GM12878 (cell line): ENCODE data around the gene RND2. TPM values are rescaled to one million over a fixed set of nuclear protein-coding genes. Genes with fewer than 3 reads are reported as not detected.

Source experiments
- ASH2L ChIP-seq: fragments of 300-600, 200-600 bp; sonication (generic); IDR thresholded peaks from 2 replicates; pipeline ENCODE4 v1.6.1; 2017; ENCODE audit warnings: low read depth, mild to moderate bottlenecking, borderline replicate concordance
- BHLHE40 ChIP-seq, 2 experiments: fragments of 450-650 bp in 1 of 2; IDR thresholded peaks; 2 replicates each; pipeline ENCODE4 v1.6.1; 2011 to 2017; ENCODE audit warnings: low read depth in 2 of 2, borderline replicate concordance in 1 of 2, improper control_type of control experiment in 1 of 2, low read length in 1 of 2, mild to moderate bottlenecking in 1 of 2
- BRCA1 ChIP-seq: IDR thresholded peaks from 2 replicates; pipeline ENCODE4 v1.6.1; 2011; ENCODE audit warnings: low read depth, low read length, improper control_type of control experiment
- DPF2 ChIP-seq: fragments of 450-650 bp; IDR thresholded peaks from 2 replicates; pipeline ENCODE4 v1.6.1; 2017; ENCODE audit warnings: mild to moderate bottlenecking
- EED ChIP-seq: sonication (generic); IDR thresholded peaks from 2 replicates; pipeline ENCODE4 v1.6.1; 2016; ENCODE audit warnings: antibody characterized with exemption, low read depth
- EP300 ChIP-seq, 2 experiments: fragments of 150-350 bp in 1 of 2; IDR thresholded peaks; 2 replicates each; pipeline ENCODE4 v1.6.1; 2011 to 2012; ENCODE audit warnings: low read depth in 2 of 2, low read length in 2 of 2, borderline replicate concordance in 1 of 2, improper control_type of control experiment in 1 of 2, inconsistent platforms in 1 of 2; ENCODE audit not compliant: control insufficient read depth in 1 of 2
- GATAD2B ChIP-seq: fragments of 450-650 bp; conservative IDR thresholded peaks from 2 replicates; pipeline ENCODE4 v1.6.1; 2017; ENCODE audit warnings: low read depth, mild to moderate bottlenecking, moderate library complexity
- IKZF1 ChIP-seq: fragments of 450-650 bp; conservative IDR thresholded peaks from 2 replicates; pipeline ENCODE4 v1.6.1; 2017; ENCODE audit warnings: antibody characterized with exemption, mild to moderate bottlenecking
- JUND ChIP-seq: IDR thresholded peaks from 2 replicates; pipeline ENCODE4 v1.6.1; 2012; ENCODE audit warnings: low read depth, mild to moderate bottlenecking, low read length, improper control_type of control experiment, moderate library complexity
- KLF5 ChIP-seq: fragments of 450-650 bp; IDR thresholded peaks from 2 replicates; pipeline ENCODE4 v1.6.1; 2014; ENCODE audit warnings: mild to moderate bottlenecking; ENCODE audit not compliant: partially characterized antibody
- LARP7 ChIP-seq: fragments of 450-650 bp; IDR thresholded peaks from 2 replicates; pipeline ENCODE4 v1.6.1; 2017; ENCODE audit warnings: mild to moderate bottlenecking
- MXI1 ChIP-seq: fragments of 150-350 bp; IDR thresholded peaks from 2 replicates; pipeline ENCODE4 v1.6.1; 2011; ENCODE audit warnings: low read depth, mild to moderate bottlenecking, inconsistent platforms, low read length, improper control_type of control experiment
- NR2F1 ChIP-seq: fragments of 450-650 bp; conservative IDR thresholded peaks from 2 replicates; pipeline ENCODE4 v1.6.1; 2017; ENCODE audit warnings: mild to moderate bottlenecking
- POLR2A ChIP-seq: IDR thresholded peaks from 2 replicates; pipeline ENCODE4 v1.6.1; 2011; ENCODE audit warnings: low read depth, mild to moderate bottlenecking, low read length
- POU2F2 ChIP-seq: IDR thresholded peaks from 3 replicates; pipeline ENCODE4 v1.6.1; 2011; ENCODE audit warnings: low read depth, mild to moderate bottlenecking, low read length, borderline replicate concordance
- RB1 ChIP-seq: fragments of 450-650 bp; formaldehyde crosslinking; IDR thresholded peaks from 2 replicates; pipeline ENCODE4 v1.6.1; 2017; ENCODE audit warnings: mild to moderate bottlenecking, borderline replicate concordance
- SMAD1 ChIP-seq: fragments of 450-650 bp; IDR thresholded peaks from 2 replicates; pipeline ENCODE4 v1.6.1; 2018; ENCODE audit warnings: mild to moderate bottlenecking, low read depth; ENCODE audit not compliant: partially characterized antibody
- ZNF384 ChIP-seq: IDR thresholded peaks from 2 replicates; pipeline ENCODE4 v1.6.1; 2012; ENCODE audit warnings: low read depth, mild to moderate bottlenecking, low read length, improper control_type of control experiment, borderline replicate concordance
- polyA plus RNA-seq, 11 experiments: library from polyadenylated mRNA; depleted of rRNA in 4 of 11; unstranded in 6 of 11; stranded (reverse) in 5 of 11; fragments of >200 nt; fragmentation: Nextera tagmentation in 4 of 11; fragmentation: Illumina TruSeq in 1 of 11; extraction: Ambion mirVana in 4 of 11; extraction: Trizol in 1 of 11; gene quantifications; 1 replicate in 1 of 11; 2 replicates in 10 of 11; pipeline versions ENCODE4 v1.2.1 to v1.2.3, GENCODE V29; 2011 to 2016; ENCODE audit warnings: inconsistent platforms in 2 of 11, missing spikeins in 2 of 11, low read depth in 1 of 11
- total RNA-seq, 4 experiments: library from RNA; depleted of rRNA in 3 of 4; stranded (reverse); fragments of >200 nt in 3 of 4; fragmentation: Illumina TruSeq in 1 of 4; extraction: Trizol in 1 of 4; gene quantifications; 2 replicates each; pipeline versions ENCODE4 v1.2.1 to v1.2.3, GENCODE V29; 2013 to 2021
- TF ChIP-seq, protein P1 (sequence below): IDR thresholded peaks from 2 replicates; pipeline ENCODE4 v1.6.1; 2011; ENCODE audit warnings: mild to moderate bottlenecking, low read depth, low read length, moderate library complexity; ENCODE audit not compliant: insufficient replicate concordance
- TF ChIP-seq, protein P2 (sequence below): IDR thresholded peaks from 2 replicates; pipeline ENCODE4 v1.6.1; 2011; ENCODE audit warnings: borderline replicate concordance, low read depth, mild to moderate bottlenecking, moderate library complexity, low read length; ENCODE audit not compliant: insufficient read depth, poor library complexity, severe bottlenecking
- TF ChIP-seq, protein P3 (sequence below): IDR thresholded peaks from 2 replicates; pipeline ENCODE4 v1.6.1; 2011; ENCODE audit warnings: low read depth, mild to moderate bottlenecking, low read length, moderate library complexity, borderline replicate concordance; ENCODE audit errors: extremely low read depth
- TF ChIP-seq, protein P4 (sequence below): fragments of 450-650 bp; IDR thresholded peaks from 2 replicates; pipeline ENCODE4 v1.6.1; 2016; ENCODE audit warnings: mild to moderate bottlenecking
- TF ChIP-seq, protein P5 (sequence below): fragments of 450-650 bp; conservative IDR thresholded peaks from 2 replicates; pipeline ENCODE4 v1.6.1; 2017; ENCODE audit warnings: mild to moderate bottlenecking, moderate library complexity

RND2 gene
- total and polyA plus RNA-seq, 10 of the 15 experiments (the other 5 are each of a cell fraction or from before 2014, with no cell fraction given), result 0.01 to 0.05 (median 0.03) TPM; not detected in 6

DNA sequence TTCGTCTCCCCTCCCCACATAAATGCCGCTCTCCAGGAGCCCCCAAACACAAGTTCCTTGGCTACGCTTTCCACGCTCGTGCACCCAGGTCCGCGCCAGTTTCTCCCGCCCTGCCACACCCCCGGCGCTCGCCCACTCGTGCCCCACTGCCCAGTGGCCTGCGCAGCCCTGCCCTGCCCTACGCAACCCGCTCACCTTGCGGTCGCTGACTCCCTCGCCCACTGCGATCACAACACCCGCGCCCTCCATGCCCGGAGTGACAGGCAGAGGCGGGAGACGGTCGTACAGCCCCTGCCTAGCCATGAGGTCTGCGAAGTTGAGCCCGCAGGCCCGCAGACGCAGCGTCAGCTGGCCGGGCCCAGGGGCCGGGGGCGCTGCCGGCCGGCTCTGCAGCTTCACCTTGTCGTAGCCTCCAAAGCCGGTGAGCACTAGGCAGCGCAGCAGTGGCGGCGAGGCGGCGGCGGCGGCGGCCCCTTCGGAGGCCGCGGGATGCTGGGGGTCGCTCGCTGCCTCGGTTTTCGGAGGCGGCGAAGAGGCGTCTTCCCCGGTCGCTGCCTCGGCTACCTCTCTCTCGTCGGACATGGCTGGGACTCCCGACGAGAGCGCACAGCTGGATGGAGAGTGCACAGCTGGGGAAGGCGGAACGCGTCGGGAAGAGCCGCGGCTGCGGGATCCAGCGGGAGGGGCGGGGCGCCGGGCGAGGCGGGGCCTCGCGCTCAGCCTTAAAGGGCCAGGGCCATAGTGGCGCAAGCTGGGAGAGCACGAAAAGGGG, 3.1 kb upstream of the RND2 start, which contains the start of gene VAT1 (continued):
- TF ChIP-seq EP300 (IDR thresholded peaks at IDR 0.05; ENCODE audit: borderline replicate concordance in 1 of 2, control insufficient read depth in 1 of 2, low read depth in 2 of 2, low read length in 2 of 2), result no peak
- no peak for TF ChIP-seq POU2F2
- TF ChIP-seq POLR2A, result peak; percentile 31
- peak in 1 of 2 experiments; percentile 24; a peak in 1 of 4 replicates for TF ChIP-seq BHLHE40 (IDR thresholded peaks at IDR 0.05; ENCODE audit: borderline replicate concordance in 1 of 2, low read depth in 2 of 2, low read length in 1 of 2)
- TF ChIP-seq, protein P1, sequence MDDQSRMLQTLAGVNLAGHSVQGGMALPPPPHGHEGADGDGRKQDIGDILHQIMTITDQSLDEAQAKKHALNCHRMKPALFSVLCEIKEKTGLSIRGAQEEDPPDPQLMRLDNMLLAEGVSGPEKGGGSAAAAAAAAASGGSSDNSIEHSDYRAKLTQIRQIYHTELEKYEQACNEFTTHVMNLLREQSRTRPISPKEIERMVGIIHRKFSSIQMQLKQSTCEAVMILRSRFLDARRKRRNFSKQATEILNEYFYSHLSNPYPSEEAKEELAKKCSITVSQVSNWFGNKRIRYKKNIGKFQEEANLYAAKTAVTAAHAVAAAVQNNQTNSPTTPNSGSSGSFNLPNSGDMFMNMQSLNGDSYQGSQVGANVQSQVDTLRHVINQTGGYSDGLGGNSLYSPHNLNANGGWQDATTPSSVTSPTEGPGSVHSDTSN, result peak; percentile 51
- TF ChIP-seq ASH2L, result 0 out of 2 replicates have a peak, but pooled peaks have one; percentile 79
- TF ChIP-seq, protein P2, sequence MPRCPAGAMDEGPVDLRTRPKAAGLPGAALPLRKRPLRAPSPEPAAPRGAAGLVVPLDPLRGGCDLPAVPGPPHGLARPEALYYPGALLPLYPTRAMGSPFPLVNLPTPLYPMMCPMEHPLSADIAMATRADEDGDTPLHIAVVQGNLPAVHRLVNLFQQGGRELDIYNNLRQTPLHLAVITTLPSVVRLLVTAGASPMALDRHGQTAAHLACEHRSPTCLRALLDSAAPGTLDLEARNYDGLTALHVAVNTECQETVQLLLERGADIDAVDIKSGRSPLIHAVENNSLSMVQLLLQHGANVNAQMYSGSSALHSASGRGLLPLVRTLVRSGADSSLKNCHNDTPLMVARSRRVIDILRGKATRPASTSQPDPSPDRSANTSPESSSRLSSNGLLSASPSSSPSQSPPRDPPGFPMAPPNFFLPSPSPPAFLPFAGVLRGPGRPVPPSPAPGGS, result no peak
- no peak for TF ChIP-seq SMAD1
- no peak for TF ChIP-seq KLF5
- 0 out of 2 replicates have a peak, but pooled peaks have one; percentile 15 for TF ChIP-seq MXI1
- no peak for TF ChIP-seq BRCA1
- no peak for TF ChIP-seq JUND
- TF ChIP-seq NR2F1, result 0 out of 2 replicates have a peak, but pooled peaks have one; percentile 14
- peak; percentile 85 for TF ChIP-seq GATAD2B
- TF ChIP-seq, protein P3, sequence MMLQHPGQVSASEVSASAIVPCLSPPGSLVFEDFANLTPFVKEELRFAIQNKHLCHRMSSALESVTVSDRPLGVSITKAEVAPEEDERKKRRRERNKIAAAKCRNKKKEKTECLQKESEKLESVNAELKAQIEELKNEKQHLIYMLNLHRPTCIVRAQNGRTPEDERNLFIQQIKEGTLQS, result no peak
- peak; percentile 80; the same call in 1 of the 2 replicates for TF ChIP-seq LARP7
- TF ChIP-seq DPF2, result peak; percentile 63; the same call in 1 of the 2 replicates
- TF ChIP-seq EED, result 0 out of 2 replicates have a peak, but pooled peaks have one; percentile 13
- peak; percentile 85 for TF ChIP-seq IKZF1
- TF ChIP-seq, protein P4, sequence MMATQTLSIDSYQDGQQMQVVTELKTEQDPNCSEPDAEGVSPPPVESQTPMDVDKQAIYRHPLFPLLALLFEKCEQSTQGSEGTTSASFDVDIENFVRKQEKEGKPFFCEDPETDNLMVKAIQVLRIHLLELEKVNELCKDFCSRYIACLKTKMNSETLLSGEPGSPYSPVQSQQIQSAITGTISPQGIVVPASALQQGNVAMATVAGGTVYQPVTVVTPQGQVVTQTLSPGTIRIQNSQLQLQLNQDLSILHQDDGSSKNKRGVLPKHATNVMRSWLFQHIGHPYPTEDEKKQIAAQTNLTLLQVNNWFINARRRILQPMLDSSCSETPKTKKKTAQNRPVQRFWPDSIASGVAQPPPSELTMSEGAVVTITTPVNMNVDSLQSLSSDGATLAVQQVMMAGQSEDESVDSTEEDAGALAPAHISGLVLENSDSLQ, result peak; percentile 78
- TF ChIP-seq ZNF384, result no peak
- no peak for TF ChIP-seq RB1
- TF ChIP-seq, protein P5, sequence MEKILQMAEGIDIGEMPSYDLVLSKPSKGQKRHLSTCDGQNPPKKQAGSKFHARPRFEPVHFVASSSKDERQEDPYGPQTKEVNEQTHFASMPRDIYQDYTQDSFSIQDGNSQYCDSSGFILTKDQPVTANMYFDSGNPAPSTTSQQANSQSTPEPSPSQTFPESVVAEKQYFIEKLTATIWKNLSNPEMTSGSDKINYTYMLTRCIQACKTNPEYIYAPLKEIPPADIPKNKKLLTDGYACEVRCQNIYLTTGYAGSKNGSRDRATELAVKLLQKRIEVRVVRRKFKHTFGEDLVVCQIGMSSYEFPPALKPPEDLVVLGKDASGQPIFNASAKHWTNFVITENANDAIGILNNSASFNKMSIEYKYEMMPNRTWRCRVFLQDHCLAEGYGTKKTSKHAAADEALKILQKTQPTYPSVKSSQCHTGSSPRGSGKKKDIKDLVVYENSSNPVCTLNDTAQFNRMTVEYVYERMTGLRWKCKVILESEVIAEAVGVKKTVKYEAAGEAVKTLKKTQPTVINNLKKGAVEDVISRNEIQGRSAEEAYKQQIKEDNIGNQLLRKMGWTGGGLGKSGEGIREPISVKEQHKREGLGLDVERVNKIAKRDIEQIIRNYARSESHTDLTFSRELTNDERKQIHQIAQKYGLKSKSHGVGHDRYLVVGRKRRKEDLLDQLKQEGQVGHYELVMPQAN, result peak; percentile 61
